Measurements from ENCODE around the gene CACNA2D1.

Gene CACNA2D1

GRCh38 chr7:82114237-82114636 lies 329.3 kb downstream of the CACNA2D1 start:
- no peaks in the 10 kb centered on the region for H3K27me3 ChIP-seq (replicated peaks)
- no peak for DNase-seq
- no peak for TF ChIP-seq CTCF (IDR thresholded peaks at IDR 0.05; ENCODE audit: low read depth, low read length, missing control alignments)
- in situ Hi-C loops (cut with HindIII; ENCODE audit: low pct_ligation_motif_present, low sequenced_read_pairs) = no loop called here
- no peak overlapping the region for H3K27ac ChIP-seq
- H3K4me3 ChIP-seq (ENCODE audit: low read depth, low read length) = no peak overlapping the region
- H3K36me3 ChIP-seq (replicated peaks) = no peaks in the 10 kb centered on the region

- no peak overlapping the region for H3K4me3 ChIP-seq (ENCODE audit: low read depth, low read length)
- H3K27ac ChIP-seq = no peak overlapping the region
- in situ Hi-C loops (cut with HindIII; ENCODE audit: low pct_ligation_motif_present, low sequenced_read_pairs) = no loop called here
- no peaks in the 10 kb centered on the region for H3K27me3 ChIP-seq (replicated peaks)
- no peaks in the 10 kb centered on the region for H3K36me3 ChIP-seq (replicated peaks)
- TF ChIP-seq CTCF (IDR thresholded peaks at IDR 0.05; ENCODE audit: low read depth, low read length, missing control alignments) = no peak
- DNase-seq = no peak
Measured at GRCh38 chr7:82110146-82110840, 333.3 kb downstream of the CACNA2D1 start.

DNA sequence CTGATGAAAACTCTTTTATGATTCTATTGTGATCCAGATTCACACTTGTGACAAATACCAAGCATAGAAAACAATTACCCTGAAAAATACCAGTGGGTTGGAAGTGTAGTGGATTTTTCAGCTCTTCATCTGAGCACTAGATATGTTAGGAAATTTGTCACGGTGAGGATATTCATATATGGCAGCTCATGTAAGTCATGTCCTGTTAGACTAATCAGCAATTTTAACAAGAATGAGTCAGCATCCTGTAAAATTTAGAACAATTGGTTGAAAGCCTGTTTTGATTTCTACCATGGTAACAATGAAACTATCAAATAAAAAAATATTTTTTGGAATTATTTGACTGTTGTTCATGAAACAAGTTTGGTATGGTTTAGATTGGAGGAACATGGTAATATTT lies 334.3 kb downstream of the CACNA2D1 start:
- no peaks in the 10 kb centered on the region for H3K27me3 ChIP-seq (replicated peaks)
- H3K27ac ChIP-seq = peak overlapping the region; percentile 64
- H3K36me3 ChIP-seq (replicated peaks) = no peaks in the 10 kb centered on the region
- DNase-seq = peak; percentile 22
- in situ Hi-C loops (cut with HindIII; ENCODE audit: low pct_ligation_motif_present, low sequenced_read_pairs) = no loop called here
- no peak overlapping the region for H3K4me3 ChIP-seq (ENCODE audit: low read depth, low read length)
- TF ChIP-seq CTCF (IDR thresholded peaks at IDR 0.05; ENCODE audit: low read depth, low read length, missing control alignments) = no peak

DNA sequence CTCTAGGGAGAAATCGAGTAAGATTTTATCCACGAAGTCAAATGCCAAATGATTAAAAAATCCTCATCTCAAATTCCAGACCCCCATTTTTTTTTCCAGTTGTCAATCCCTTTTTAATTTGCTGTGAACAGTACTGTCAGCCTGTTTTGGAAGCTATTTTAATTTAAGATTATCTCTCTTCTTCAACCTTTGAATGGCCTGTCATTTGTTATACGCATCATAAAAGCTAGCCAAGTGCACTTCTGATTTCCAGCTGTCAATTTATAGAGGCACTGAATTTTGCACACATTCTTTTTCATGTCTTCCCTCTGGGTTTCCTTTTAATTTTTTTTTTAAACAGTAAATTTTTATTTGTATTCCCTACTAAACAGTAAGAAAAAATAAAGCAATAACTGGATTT lies 337.4 kb downstream of the CACNA2D1 start:
- Histone ChIP-seq H3K36me3 (replicated peaks) (no peaks in the 10 kb centered on the region), H3K4me3 (ENCODE audit: low read depth, low read length) (no peak overlapping the region), H3K27ac (no peak overlapping the region), H3K27me3 (replicated peaks) (no peaks in the 10 kb centered on the region)
- no peak for DNase-seq
- no peak for TF ChIP-seq CTCF (IDR thresholded peaks at IDR 0.05; ENCODE audit: low read depth, low read length, missing control alignments)
- in situ Hi-C loops (cut with HindIII; ENCODE audit: low pct_ligation_motif_present, low sequenced_read_pairs) = no loop called here

DNA sequence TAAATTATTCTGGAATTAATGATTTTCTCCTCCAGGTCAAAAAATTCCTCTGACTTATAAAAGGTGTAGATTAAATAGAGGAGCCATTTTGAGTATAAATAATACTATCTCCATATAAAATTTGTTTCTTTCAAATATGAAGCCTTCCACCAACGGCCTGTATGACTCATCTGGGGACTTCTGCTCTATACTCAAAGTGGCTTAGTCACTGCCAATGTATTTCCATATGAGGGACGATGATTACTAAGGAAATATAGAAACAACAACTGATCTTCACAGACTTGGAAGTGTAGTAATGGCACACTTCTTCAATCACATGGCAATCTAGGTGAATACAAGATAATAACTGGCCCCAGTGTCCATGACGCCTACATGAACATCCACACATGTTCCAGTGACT lies 338.1 kb downstream of the CACNA2D1 start:
- H3K4me3 ChIP-seq (ENCODE audit: low read depth, low read length) = no peak overlapping the region
- in situ Hi-C loops (cut with HindIII; ENCODE audit: low pct_ligation_motif_present, low sequenced_read_pairs) = no loop called here
- no peaks in the 10 kb centered on the region for H3K27me3 ChIP-seq (replicated peaks)
- DNase-seq = peak; percentile 86
- peak overlapping the region; percentile 73 for H3K27ac ChIP-seq
- H3K36me3 ChIP-seq (replicated peaks) = no peaks in the 10 kb centered on the region
- TF ChIP-seq CTCF (IDR thresholded peaks at IDR 0.05; ENCODE audit: low read depth, low read length, missing control alignments) = no peak

- Histone ChIP-seq H3K36me3 (replicated peaks) (no peaks in the 10 kb centered on the region), H3K4me3 (ENCODE audit: low read depth, low read length) (no peak overlapping the region), H3K27me3 (replicated peaks) (no peaks in the 10 kb centered on the region), H3K27ac (no peak overlapping the region)
- in situ Hi-C loops (cut with HindIII; ENCODE audit: low pct_ligation_motif_present, low sequenced_read_pairs) = no loop called here
- no peak for DNase-seq
- no peak for TF ChIP-seq CTCF (IDR thresholded peaks at IDR 0.05; ENCODE audit: low read depth, low read length, missing control alignments)
Measured at GRCh38 chr7:82098414-82098813, 345.2 kb downstream of the CACNA2D1 start.
